CD4-positive, alpha-beta T cell treated with Interleukin-17A for 4 hours (primary cell): Measurements from ENCODE around the gene SLCO1B1.
"Not testable (repeated sequence)": the region's sequence is repeated elsewhere in the genome, so short reads cannot be mapped to it uniquely, and the experiment has no call there.

Experiments used
- DNase-seq: peaks from one replicate; pipeline ENCODE4 v3.0.0-alpha.2; 2020; ENCODE audit warnings: mixed read lengths

SLCO1B1 gene, protein sequence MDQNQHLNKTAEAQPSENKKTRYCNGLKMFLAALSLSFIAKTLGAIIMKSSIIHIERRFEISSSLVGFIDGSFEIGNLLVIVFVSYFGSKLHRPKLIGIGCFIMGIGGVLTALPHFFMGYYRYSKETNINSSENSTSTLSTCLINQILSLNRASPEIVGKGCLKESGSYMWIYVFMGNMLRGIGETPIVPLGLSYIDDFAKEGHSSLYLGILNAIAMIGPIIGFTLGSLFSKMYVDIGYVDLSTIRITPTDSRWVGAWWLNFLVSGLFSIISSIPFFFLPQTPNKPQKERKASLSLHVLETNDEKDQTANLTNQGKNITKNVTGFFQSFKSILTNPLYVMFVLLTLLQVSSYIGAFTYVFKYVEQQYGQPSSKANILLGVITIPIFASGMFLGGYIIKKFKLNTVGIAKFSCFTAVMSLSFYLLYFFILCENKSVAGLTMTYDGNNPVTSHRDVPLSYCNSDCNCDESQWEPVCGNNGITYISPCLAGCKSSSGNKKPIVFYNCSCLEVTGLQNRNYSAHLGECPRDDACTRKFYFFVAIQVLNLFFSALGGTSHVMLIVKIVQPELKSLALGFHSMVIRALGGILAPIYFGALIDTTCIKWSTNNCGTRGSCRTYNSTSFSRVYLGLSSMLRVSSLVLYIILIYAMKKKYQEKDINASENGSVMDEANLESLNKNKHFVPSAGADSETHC

DNA sequence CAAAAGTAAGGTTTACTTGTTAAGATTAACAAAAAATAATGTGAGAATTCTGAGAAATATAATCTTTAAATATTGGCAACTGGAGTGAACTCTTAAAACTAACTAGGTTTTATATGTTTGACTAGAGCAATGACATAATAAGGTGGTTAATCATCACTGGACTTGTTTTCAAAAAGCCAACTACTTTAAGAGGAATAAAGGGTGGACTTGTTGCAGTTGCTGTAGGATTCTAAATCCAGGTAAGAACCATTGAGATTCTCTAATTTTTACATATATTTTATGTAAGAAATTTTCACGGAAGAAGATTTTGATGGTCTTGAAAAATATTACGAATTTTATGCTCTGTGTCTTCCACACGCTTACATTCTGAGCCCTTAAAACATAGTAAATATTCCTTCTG, at the start of gene SLCO1B1:
Gene SLCO1B1 (plus strand): TSS at position 197 of the 400 bp plus-strand sequence. CDS start 10,381 bp downstream, outside the sequence.
- no peak for DNase-seq

DNA sequence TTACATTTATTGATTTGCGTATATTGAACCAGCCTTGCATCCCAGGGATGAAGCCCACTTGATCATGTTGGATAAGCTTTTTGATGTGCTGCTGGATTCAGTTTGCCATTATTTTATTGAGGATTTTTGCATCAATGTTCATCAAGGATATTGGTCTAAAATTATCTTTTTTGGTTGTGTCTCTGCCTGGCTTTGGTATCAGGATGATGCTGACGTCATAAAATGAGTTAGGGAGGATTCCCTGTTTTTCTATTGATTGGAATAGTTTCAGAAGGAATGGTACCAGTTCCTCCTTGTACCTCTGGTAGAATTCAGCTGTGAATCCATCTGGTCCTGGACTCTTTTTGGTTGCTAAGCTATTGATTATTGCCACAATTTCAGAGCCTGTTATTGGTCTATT, 46.2 kb upstream of the SLCO1B1 start:
- not testable (repeated sequence) for DNase-seq

DNA sequence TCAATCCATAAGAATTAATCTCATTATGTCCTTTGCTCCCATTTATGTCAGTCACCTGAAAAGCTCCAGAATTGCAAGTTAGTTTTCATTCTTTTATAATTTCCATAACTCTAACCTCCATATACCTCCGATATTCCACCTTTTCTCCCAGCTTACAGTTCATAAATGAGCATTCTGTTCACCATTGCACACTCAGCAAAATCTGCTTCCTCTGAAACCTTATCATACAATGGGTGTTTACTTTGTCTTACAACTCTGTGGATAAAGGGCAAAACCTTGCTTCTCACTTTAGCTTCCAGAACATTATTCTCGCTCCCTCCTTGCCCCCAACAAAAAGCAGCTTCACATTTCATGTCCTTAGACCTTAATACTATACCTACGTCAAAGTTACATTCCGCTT, 19.3 kb upstream of the SLCO1B1 start:
- DNase-seq, result no peak

DNA sequence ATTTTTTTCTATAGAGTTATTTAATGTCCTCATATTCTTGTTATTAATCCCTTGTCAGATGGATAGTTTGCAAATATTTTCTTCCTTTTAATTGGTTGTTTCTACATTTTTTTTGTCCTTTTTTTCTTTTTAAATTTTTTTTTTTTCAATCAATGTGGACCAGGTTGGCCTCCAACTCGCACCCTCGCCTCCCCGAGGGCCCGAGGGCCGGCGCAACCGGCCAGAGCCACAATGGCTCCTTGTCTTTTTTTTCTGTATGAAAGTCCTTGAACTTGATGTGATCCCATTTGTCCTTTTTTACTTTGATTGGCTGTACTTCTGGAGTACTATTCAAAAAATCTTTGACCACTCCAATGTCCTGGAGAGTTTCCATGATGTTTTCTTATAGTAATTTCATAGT, 17.7 kb upstream of the SLCO1B1 start:
- DNase-seq, result no peak

DNA sequence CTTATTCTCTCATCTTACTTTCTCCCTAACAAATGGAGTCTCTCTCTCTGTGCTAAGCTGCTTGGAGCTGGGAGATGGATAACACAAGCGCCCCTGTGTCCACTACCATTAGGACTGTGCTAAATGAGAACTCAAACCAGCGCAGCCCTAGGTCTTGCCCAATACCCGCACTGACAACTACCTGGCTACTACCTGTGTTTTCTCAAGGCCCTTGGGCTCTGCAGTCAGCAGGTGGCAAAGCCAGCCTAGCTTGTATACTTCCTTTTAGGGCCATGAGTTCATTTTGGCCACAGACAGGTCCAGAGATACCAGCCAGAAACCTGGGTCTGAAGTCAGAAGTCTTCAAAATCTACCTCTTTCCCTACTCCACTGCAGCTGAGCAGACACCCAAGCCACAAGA, 13.0 kb upstream of the SLCO1B1 start:
- DNase-seq, result no peak

DNA sequence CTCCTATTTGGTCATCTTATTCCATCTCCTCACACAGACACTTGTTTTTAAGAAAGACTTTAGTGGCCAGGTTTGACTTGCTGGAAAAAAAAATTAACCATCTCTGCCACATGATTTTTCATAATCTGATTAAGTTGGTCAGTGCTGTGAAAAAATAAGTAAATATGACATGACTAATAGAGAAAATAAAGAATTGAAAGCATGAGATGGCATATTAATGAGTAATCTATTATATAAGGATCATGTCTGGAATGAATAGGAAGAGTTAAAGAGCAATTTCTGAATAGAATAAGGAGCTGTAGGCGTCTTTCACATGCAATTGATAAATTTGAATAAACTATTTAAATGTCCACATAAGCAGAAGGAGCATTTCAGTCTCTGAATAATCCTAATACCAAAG, 12.2 kb upstream of the SLCO1B1 start:
- DNase-seq, result no peak

DNA sequence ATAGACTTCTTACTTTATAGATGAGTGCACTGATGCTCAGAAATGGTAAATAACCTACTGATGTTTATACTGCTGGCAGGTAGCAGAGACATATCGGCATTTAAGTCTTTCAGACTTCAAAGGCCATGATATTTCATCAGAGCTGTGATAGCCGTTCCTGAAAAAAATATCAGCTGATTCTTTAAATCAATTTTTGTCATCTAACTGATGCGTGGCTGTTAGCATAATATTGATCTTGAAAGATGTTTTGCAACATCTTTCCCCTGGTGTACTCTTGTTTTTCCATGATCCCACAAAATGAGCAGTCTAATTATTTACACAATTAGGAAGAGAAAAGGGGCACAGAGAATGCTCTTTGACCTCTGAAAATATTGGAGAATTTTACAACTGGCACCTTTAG, 1.6 kb upstream of the SLCO1B1 start:
- no peak for DNase-seq

DNA sequence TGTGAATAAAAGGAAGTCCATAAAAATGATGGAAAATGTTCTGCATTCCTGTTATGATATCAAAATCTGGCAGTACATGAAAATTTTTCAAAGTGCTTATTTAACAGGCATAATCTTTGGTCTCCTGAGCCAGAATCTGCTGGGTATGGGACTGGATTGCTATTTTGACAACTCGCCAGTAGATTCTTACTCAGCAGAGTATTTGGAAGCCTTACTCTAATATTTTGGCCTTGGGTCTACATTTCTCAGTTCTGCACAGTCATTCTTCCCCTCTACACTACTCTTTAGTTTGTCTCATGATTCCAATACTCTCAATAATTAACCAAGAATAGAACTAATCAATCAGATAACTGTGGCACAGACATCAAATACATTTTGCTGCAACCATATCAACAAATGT, 1.1 kb upstream of the SLCO1B1 start:
- DNase-seq, result no peak

DNA sequence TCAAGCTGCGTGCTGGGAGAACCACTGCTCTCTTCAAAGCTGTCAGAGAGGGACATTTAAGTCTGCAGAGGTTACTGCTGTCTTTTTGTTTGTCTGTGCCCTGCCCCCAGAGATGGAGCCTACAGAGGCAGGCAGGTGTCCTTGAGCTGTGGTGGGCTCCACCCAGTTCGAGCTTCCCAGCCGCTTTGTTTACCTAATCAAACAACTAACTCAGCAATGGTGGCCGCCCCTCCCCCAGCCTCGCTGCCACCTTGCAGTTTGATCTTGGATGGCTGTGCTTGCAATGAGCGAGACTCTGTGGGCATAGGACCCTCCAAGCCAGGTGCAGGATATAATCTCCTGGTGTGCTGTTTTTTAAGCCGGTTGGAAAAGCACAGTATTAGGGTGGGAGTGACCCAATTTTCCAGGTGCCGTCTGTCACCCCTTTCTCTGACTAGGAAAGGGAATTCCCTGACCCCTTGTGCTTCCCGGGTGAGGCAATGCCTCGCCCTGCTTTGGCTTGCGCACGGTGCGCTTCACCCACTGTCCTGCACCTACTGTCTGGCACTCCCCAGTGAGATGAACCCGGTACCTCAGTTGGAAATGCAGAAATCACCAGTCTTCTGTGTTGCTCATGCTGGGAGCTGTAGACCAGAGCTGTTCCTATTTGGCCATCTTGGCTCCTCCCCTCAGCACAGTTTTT, 6.5 kb downstream of the SLCO1B1 start:
- not testable (repeated sequence) for DNase-seq

DNA sequence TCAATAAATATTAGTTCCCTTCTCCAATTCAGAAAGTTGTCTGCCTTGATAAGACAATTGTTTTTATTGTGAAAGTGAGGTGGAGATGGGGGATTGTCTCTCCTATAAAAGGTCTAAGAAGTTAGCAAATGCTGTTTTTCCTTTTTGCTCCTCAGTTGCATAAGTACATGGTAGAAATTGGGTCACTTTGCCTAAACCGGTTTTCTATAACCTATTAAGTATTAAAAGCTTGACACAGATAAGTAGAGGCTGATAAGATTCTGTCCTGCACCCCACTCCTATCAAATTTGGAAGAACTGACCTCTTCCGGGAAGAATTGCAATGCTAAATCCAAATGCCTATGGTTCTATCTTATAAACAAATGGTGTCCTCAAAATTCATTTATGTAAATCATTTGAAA, 7.0 kb downstream of the SLCO1B1 start:
- no peak for DNase-seq

DNA sequence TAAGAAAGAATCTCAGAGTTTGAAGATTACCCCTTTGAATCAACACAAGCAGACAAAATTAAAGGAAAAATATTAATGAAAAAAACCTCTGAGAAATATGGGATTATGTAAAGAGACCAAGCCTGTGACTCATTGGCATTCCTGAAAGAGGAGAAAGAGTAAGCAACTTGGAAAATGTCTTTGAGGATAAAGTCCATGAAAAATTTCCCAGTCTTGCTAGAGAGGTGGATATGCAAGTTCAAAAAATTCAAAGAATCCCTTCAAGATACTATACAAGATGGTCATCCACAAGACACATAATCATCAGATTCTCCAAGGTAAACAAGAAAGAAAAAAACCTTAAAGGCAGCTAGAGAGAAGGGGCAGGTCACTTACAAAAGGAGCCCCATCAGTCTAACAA, 13.3 kb downstream of the SLCO1B1 start:
- no peak for DNase-seq

DNA sequence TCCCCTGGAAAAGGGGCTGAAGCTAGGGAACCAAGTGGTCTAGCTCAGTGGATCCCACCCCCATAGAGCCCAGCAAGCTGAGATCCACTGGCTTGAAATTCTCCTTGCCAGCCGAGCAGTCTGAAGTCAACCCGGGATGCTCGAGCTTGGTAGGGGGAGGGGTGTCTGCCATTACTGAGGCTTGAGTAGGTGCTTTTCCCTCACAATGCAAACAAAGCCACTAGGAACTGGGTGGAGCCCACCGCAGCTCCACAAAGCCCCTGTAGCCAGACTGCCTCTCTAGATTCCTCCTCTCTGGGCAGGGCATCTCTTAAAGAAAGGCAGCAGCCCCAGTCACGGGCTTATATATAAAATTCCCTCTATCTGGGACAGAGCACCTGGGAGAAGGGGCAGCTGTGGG, 18.9 kb downstream of the SLCO1B1 start:
- DNase-seq, result not testable (repeated sequence)

DNA sequence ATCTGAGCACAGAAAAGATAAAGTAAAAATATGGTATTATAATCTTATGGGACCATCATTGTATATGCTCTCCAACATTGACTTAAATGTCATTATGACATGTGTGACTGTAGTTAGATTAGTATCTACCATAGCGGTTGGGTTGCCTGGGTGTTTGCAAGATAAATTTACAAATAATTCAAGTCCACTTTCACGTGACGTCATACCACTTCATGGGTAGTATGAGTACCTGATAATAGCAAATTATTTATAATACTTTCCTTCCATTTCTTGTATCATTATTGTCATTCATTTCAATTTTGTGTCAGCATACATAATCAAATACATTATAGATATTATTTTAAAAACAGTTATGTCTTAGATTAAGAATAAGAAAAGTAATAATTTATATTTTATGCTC, 20.2 kb downstream of the SLCO1B1 start:
- DNase-seq, result no peak

DNA sequence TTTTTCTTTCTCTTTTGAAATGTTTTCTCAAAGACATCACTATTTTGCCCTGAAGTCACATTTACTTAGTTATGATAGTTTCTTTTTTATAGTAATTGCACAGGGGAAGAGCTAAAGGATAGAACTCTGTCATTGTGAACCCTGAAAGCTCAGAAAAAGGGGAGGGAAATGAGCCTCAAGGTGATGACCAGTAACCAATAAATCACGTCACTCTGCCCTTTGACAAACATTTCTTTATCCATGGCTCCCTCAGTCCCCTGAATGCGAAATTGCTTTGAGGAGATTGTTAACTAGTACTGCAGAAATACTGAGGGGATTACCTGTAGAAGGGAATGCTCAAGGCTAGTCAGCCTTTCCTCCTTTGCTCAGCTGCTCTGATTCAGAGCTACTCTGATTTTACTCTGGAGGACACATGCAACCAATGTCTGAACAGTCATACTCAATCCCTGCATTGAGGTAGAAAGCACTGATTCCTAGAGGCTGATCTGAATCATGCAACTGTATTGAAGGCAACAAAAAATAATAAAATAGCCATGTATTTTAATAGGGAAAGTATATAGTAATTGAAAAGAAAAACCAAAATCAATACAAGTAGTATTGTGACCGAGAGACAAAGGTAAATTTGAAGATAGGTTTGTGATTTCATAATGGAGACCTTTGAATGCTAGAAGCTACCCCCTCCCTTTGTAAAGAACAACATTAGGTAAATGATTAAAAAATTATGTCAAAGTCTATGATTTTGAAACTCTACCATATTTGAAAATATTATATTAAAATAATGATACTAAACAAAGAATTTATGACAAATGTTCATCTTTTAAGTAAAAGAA, 24.7 kb downstream of the SLCO1B1 start:
- DNase-seq, result no peak

DNA sequence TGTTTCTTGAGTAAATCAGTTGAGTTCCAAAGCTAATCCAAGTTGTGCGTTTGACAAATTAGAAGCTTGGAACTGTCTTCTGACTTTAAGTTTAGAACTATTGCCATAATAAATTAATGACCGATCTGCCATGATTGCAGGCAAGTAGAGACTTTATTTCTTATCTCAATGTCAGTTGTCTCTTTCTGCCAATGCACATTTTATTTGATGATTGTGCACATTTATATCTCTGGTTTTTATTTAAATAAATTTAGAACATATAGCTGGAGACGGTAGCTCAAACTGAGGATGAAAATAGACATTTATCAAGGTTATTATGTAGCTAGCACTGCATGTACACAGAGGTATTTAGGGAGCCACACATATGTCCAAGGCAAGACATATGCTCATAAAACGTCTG, 34.1 kb downstream of the SLCO1B1 start:
- DNase-seq, result no peak

DNA sequence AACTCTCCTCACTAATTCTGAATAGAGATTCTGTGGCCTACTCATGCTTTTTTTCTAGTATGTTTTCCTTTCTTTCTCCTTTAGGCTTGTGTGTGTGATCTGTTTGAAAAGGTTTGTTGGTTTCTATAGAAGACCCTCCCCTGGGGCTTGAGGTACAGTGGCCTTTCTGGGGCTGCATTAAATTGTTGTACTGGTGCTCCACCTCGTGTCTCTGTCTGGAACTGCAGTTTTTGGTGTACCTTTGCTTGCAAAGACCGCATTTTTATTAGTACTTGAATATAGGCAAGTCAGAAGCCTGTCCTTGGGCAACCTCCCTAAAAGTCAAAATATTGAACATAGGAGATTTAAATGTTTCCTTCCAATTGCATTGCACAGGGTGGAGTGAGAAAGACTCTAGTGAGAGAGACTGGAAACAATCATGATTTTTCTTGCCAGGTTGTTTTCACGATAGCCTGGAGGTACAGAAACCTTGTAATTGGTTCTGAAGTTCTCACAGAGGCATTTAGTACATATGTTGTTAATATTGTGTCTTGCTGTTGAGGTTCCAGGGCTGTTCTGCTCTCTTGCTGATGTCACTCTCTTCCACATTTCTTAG, 39.0 kb downstream of the SLCO1B1 start:
- no peak for DNase-seq

DNA sequence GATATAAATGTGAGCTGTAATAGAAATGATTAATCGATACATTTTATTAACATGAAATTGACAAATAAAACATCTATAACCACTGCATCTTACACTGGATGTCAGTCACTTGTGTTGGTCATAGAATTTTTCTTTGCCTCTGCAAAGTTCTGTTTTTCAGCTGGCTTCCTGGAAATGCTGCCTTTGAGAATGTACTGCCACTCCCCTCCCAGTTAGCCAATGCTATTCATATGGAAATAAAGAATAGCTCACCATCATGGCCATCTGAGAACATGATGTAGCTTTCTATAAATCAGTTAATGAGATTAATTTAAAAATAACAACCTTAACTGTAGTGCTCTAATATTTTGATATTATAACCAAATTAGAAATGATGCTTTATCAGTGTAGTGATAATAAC, 41.1 kb downstream of the SLCO1B1 start:
- DNase-seq, result no peak

DNA sequence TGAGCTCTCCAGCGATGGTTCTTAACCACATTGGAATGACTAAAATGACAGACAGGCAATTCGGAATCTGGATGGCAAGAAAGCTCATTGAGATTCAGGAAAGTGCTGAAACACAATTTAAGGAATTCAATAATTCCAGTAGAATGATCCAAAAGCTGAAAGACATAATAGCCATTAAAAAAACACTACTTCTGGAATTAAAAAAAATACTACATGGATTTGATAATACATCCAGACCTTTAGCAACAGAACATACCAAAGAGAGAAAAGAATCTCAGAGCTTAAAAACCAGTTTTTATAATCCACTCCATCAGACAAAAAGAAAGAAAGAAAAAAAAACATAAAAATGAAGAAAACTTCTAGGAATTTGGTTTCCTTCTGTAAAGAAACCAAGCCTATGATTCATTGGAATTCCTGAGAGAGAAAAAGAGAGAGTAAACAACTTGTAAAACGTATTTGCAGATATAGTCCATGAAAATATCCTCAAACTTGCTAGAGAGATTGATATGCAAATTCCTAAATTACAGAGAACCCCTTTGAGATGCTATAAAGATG, 52.8 kb downstream of the SLCO1B1 start:
- no peak for DNase-seq

DNA sequence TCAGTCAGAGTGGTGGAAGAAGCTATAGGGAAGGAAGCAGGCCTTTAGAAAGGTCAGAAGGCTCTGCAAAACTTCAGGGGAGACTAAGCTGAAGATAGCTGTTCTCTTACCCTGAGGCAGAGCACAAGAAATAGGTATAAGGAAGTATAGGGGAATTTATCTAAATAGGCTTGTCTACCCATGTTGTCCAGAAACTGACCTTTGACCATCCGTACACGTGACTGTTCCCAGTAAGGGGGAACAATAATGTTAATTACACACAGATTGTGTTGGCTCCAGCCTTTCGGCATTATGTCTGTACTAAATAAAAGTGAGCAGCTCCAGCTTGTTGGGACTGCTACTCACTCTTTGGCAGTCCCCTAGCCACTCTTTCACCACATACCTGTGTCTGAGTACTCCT, 59.0 kb downstream of the SLCO1B1 start:
- no peak for DNase-seq

DNA sequence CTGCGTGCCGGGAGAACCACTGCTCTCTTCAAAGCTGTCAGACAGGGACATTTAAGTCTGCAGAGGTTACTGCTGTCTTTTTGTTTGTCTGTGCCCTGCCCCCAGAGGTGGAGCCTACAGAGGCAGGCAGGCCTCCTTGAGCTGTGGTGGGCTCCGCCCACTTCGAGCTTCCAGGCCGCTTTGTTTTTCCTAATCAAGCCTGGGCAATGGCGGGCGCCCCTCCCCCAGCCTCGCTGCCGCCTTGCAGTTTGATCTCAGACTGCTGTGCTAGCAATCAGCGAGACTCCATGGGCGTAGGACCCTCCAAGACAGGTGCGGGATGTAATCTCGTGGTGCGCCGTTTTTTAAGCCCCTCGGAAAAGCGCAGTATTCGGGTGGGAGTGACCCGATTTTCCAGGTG, 83.4 kb downstream of the SLCO1B1 start:
- not testable (repeated sequence) for DNase-seq

DNA sequence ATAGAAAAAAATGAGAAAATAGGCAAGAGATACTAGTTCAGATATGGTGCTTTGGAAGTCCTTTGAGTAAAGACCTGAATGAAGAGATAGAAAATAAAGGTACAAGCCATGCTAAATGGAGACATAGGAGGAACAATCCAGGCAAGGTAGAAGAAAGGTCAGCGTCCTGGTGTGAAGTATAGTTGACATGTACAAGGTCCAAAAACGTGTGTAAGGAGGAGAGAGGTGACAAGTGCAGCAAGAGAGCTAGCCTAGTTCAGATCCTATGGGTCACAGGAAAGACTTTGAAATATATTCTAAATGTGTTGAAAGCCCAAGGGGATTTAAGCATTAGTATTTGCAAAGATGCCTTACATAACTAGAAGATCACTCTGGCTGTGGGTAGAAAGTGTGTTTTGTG, 88.2 kb downstream of the SLCO1B1 start:
- no peak for DNase-seq

DNA sequence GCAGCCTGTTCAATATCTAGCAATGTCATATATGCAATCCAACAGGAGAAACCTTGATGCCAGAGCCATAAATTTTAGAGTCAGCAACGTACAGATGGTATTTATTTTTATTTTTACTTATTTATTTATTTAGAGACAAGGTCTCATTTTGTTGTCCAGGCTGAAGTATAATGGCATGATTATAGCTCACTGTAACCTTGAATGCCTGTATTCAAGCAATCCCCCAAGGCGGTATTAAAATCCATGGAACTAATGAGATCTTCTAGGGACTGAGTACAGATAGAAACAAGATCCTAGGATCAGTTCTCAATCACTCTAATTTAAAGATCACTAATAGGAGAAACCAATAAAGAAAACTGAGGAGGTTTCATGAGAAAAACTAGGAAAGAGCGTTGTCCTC, 89.3 kb downstream of the SLCO1B1 start:
- no peak for DNase-seq
